ENCODE results near the gene ALDOA. TPM values are rescaled to one million over a fixed set of nuclear protein-coding genes. Genes with fewer than 3 reads are reported as not detected.
A peak's percentile ranks its signal among the peaks of the same experiment; 100 is the strongest.

ALDOA gene
- polyA plus RNA-seq, 1 experiment: 631 TPM

GRCh38 chr16:30094541-30095165 is 29.1 kb downstream of the ALDOA start:
- TF ChIP-seq CTCF (IDR thresholded peaks at IDR 0.05; ENCODE audit: low read depth, low read length): no peak
- H3K4me3 ChIP-seq (ENCODE audit: low read depth, low read length): peak overlapping the region; percentile 71; the same call in 1 of the 2 replicates
- H3K27ac ChIP-seq (ENCODE audit: low read depth, low read length): no peak overlapping the region
- peaks cover 16% of the 10 kb centered on the region for H3K9me3 ChIP-seq (ENCODE audit: control insufficient read depth, insufficient read depth, low read length)
- POLR2A ChIA-PET: interaction anchor here (0.6 to 1.2 kb wide), 2 partner anchors 29 kb away, joined by 3 to 4 read pairs; partner anchors contain the start of gene ALDOA
- no peaks in the 10 kb centered on the region for H3K27me3 ChIP-seq (ENCODE audit: control insufficient read depth, insufficient read depth, low read length)
- no peak for DNase-seq (ENCODE audit: low read depth, low spot score)
- CTCF ChIA-PET: interaction anchor here (1.4 to 1.8 kb wide), 2 partner anchors 17 to 315 kb away, joined by 5 read pairs; no protein-coding TSS in a partner anchor

GRCh38 chr16:30095166-30096078 is 29.9 kb downstream of the ALDOA start:
- peak overlapping the region; percentile 71 for H3K4me3 ChIP-seq (ENCODE audit: low read depth, low read length)
- peak overlapping the region; percentile 11 for H3K27ac ChIP-seq (ENCODE audit: low read depth, low read length)
- H3K9me3 ChIP-seq (ENCODE audit: control insufficient read depth, insufficient read depth, low read length): peaks cover 16% of the 10 kb centered on the region
- DNase-seq (ENCODE audit: low read depth, low spot score): no peak
- ChIA-PET CTCF (interaction anchor here (1.4 to 1.8 kb wide), 2 partner anchors 17 to 314 kb away, joined by 5 read pairs; no protein-coding TSS in a partner anchor), POLR2A (interaction anchor here (1.2 kb wide), 1 partner anchor 30 kb away, joined by 4 read pairs; the partner anchor contains the start of gene ALDOA)
- no peaks in the 10 kb centered on the region for H3K27me3 ChIP-seq (ENCODE audit: control insufficient read depth, insufficient read depth, low read length)
- TF ChIP-seq CTCF (IDR thresholded peaks at IDR 0.05; ENCODE audit: low read depth, low read length): no peak

GRCh38 chr16:30096105-30096861 is 30.7 kb downstream of the ALDOA start, which contains the start of gene YPEL3:
Gene YPEL3, minus strand, starts transcription at chr16:30096213. Its CDS starts 731 bp downstream, at chr16:30095482.
- Histone ChIP-seq H3K27me3 (ENCODE audit: control insufficient read depth, insufficient read depth, low read length) (no peaks in the 10 kb centered on the region), H3K4me3 (ENCODE audit: low read depth, low read length) (peak within 1 kb of the TSS; percentile 71), H3K9me3 (ENCODE audit: control insufficient read depth, insufficient read depth, low read length) (peaks cover 16% of the 10 kb centered on the region), H3K27ac (ENCODE audit: low read depth, low read length) (peak within 1 kb of the TSS; percentile 47)
- POLR2A ChIA-PET: interaction anchor here (1.2 kb wide), 1 partner anchor 31 kb away, joined by 4 read pairs; the partner anchor contains the start of gene ALDOA
- CTCF ChIA-PET: interaction anchor here (0.6 to 1.1 kb wide), 2 partner anchors 11 to 16 kb away, joined by 3 to 4 read pairs; no protein-coding TSS in a partner anchor
- TF ChIP-seq CTCF (IDR thresholded peaks at IDR 0.05; ENCODE audit: low read depth, low read length): no peak
- peak; percentile 64 for DNase-seq (ENCODE audit: low read depth, low spot score)

GRCh38 chr16:30096862-30097563 is 31.5 kb downstream of the ALDOA start:
- Histone ChIP-seq H3K27me3 (ENCODE audit: control insufficient read depth, insufficient read depth, low read length) (no peaks in the 10 kb centered on the region), H3K27ac (ENCODE audit: low read depth, low read length) (peak overlapping the region; percentile 47), H3K9me3 (ENCODE audit: control insufficient read depth, insufficient read depth, low read length) (peaks cover 16% of the 10 kb centered on the region), H3K4me3 (ENCODE audit: low read depth, low read length) (no peak overlapping the region)
- DNase-seq (ENCODE audit: low read depth, low spot score): no peak
- POLR2A ChIA-PET: no interaction called here
- CTCF ChIA-PET: interaction anchor here (0.6 to 1.1 kb wide), 2 partner anchors 12 to 15 kb away, joined by 3 to 4 read pairs; no protein-coding TSS in a partner anchor
- no peak for TF ChIP-seq CTCF (IDR thresholded peaks at IDR 0.05; ENCODE audit: low read depth, low read length)

Measured in AG04450 (cell line).